Hepatocyte (in vitro differentiated cells): Measurements from ENCODE around the gene USP8. TPM values are rescaled to one million over a fixed set of nuclear protein-coding genes. Genes with fewer than 3 reads are reported as not detected.
A peak's percentile ranks its signal among the peaks of the same experiment; 100 is the strongest.
"Not testable (repeated sequence)": the region's sequence is repeated elsewhere in the genome, so short reads cannot be mapped to it uniquely, and the experiment has no call there.

Experiments used
- DNase-seq: peaks from one replicate; pipeline ENCODE4 v3.0.0-alpha.2; 2016; ENCODE audit warnings: low spot score
- H2AFZ ChIP-seq: fragments of 200-600 bp; sonication (generic); 2 replicates; pipeline ENCODE4 v1.6.0; 2016; ENCODE audit warnings: antibody characterized with exemption, mild to moderate bottlenecking
- H3K27ac ChIP-seq: fragments of 200-600 bp; sonication (generic); 2 replicates; pipeline ENCODE4 v1.5.1; 2016; ENCODE audit warnings: mild to moderate bottlenecking
- H3K27me3 ChIP-seq: fragments of 200-600 bp; sonication (generic); 2 replicates; pipeline ENCODE4 v1.6.1; 2016
- H3K36me3 ChIP-seq: fragments of 200-600 bp; sonication (generic); replicated peaks from 2 replicates; pipeline ENCODE4 v1.5.1; 2016; ENCODE audit warnings: low read depth; ENCODE audit not compliant: insufficient read depth
- H3K4me1 ChIP-seq: fragments of 200-600 bp; sonication (generic); 2 replicates; pipeline ENCODE4 v1.5.1; 2016; ENCODE audit warnings: mild to moderate bottlenecking, moderate library complexity; ENCODE audit not compliant: insufficient read depth
- H3K4me2 ChIP-seq: fragments of 200-600 bp; sonication (generic); 2 replicates; pipeline ENCODE4 v1.6.0; 2016
- H3K4me3 ChIP-seq: fragments of 200-600 bp; sonication (generic); 2 replicates; pipeline ENCODE4 v1.5.1; 2016; ENCODE audit warnings: mild to moderate bottlenecking
- H3K79me2 ChIP-seq: fragments of 200-600 bp; sonication (generic); 2 replicates; pipeline ENCODE4 v1.6.0; 2017; ENCODE audit warnings: mild to moderate bottlenecking
- H3K9me2 ChIP-seq: fragments of 200-600 bp; sonication (generic); replicated peaks from 2 replicates; pipeline ENCODE4 v1.6.0; 2017; ENCODE audit warnings: mild to moderate bottlenecking; ENCODE audit not compliant: insufficient read depth
- H3K9me3 ChIP-seq: fragments of 200-600 bp; sonication (generic); 2 replicates; pipeline ENCODE4 v1.5.1; 2016; ENCODE audit warnings: low read depth, mild to moderate bottlenecking
- H4K20me1 ChIP-seq: fragments of 200-600 bp; sonication (generic); 2 replicates; pipeline ENCODE4 v1.6.0; 2016; ENCODE audit warnings: mild to moderate bottlenecking; ENCODE audit not compliant: insufficient read depth, poor library complexity, severe bottlenecking
- CTCF ChIP-seq: fragments of 200-600 bp; sonication (generic); IDR thresholded peaks from 2 replicates; pipeline ENCODE4 v1.5.1; 2016; ENCODE audit warnings: antibody characterized with exemption, mild to moderate bottlenecking; ENCODE audit not compliant: poor library complexity
- EZH2 ChIP-seq: fragments of 200-600 bp; sonication (generic); IDR thresholded peaks from 2 replicates; pipeline ENCODE4 v1.6.1; 2016; ENCODE audit warnings: antibody characterized with exemption, mild to moderate bottlenecking, borderline replicate concordance
- EZH2phosphoT487 ChIP-seq: fragments of 200-600 bp; sonication (generic); IDR thresholded peaks from one replicate; pipeline ENCODE4 v1.6.1; 2018; ENCODE audit warnings: antibody characterized with exemption, mild to moderate bottlenecking, low read depth, moderate library complexity; ENCODE audit not compliant: unreplicated experiment, severe bottlenecking
- WGBS: methylation state at CpG from one replicate; pipeline ENCODE4 v1.1.6; 2016; ENCODE audit warnings: low lambda C conversion rate; ENCODE audit errors: missing lambda C conversion rate; 5-methylcytosine and 5-hydroxymethylcytosine counted together
- polyA plus RNA-seq: library from polyadenylated mRNA; unstranded; fragments of >200 nt; fragmentation: Nextera tagmentation; extraction: Ambion mirVana; gene quantifications from 2 replicates; pipeline ENCODE4 v1.2.1, GENCODE V29; 2016
- total RNA-seq: library from RNA; depleted of rRNA; stranded (reverse); fragments of >200 nt; gene quantifications from 2 replicates; pipeline ENCODE4 v1.2.3, GENCODE V29; 2014

The USP8 gene
- 59.9 and 79.9 TPM in 2 replicates for total RNA-seq
- polyA plus RNA-seq, result 43.0 and 46.8 TPM in 2 replicates

- H3K27ac ChIP-seq, result peak within 1 kb of the TSS; percentile 90
- H3K4me3 ChIP-seq, result peak within 1 kb of the TSS; percentile 40
- TF ChIP-seq EZH2, result no peak
- TF ChIP-seq EZH2phosphoT487, result no peak
- TF ChIP-seq CTCF, result no peak
- H3K79me2 ChIP-seq, result peaks cover 48% of the 10 kb centered on the region
- no peaks in the 10 kb centered on the region for H3K36me3 ChIP-seq
- peak within 1 kb of the TSS; percentile 92 for H2AFZ ChIP-seq
- 2% methylated on average over 52 of the region's 55 CpGs for WGBS
- DNase-seq, result peak; percentile 99
- peaks cover 18% of the 10 kb centered on the region for H3K4me1 ChIP-seq
- no peaks in the 10 kb centered on the region for H3K9me3 ChIP-seq
- no peaks in the 10 kb centered on the region for H3K9me2 ChIP-seq
- peaks cover 31% of the 10 kb centered on the region for H4K20me1 ChIP-seq
- H3K4me2 ChIP-seq, result peak within 1 kb of the TSS; percentile 85
- no peaks in the 10 kb centered on the region for H3K27me3 ChIP-seq
Observed at GRCh38 chr15:50424066-50424890, at the start of gene USP8. USP8 (plus strand) TSS chr15:50424405; CDS start chr15:50439074, 14,669 bp downstream.

- H2AFZ ChIP-seq, result no peak overlapping the region
- TF ChIP-seq CTCF (no peak), EZH2 (no peak), EZH2phosphoT487 (no peak)
- no peak overlapping the region for H3K4me3 ChIP-seq
- no peaks in the 10 kb centered on the region for H3K27me3 ChIP-seq
- H3K27ac ChIP-seq, result no peak overlapping the region
- no peaks in the 10 kb centered on the region for H3K9me2 ChIP-seq
- no peak for DNase-seq
- no peaks in the 10 kb centered on the region for H4K20me1 ChIP-seq
- H3K9me3 ChIP-seq, result no peaks in the 10 kb centered on the region
- WGBS, result 82% methylated on average over 3 of the region's 3 CpGs
- no peaks in the 10 kb centered on the region for H3K79me2 ChIP-seq
- H3K36me3 ChIP-seq, result no peaks in the 10 kb centered on the region
- no peaks in the 10 kb centered on the region for H3K4me1 ChIP-seq
- no peak overlapping the region for H3K4me2 ChIP-seq
Observed at GRCh38 chr15:50377867-50378751, 46.1 kb upstream of the USP8 start.

GRCh38 chr15:50378776-50379175, 45.4 kb upstream of the USP8 start:
- Histone ChIP-seq H2AFZ (no peak overlapping the region), H3K27ac (no peak overlapping the region), H3K27me3 (no peaks in the 10 kb centered on the region), H3K4me2 (no peak overlapping the region), H3K9me3 (no peaks in the 10 kb centered on the region), H3K36me3 (no peaks in the 10 kb centered on the region), H4K20me1 (no peaks in the 10 kb centered on the region), H3K4me1 (no peaks in the 10 kb centered on the region), H3K79me2 (no peaks in the 10 kb centered on the region), H3K9me2 (no peaks in the 10 kb centered on the region), H3K4me3 (no peak overlapping the region)
- no peak for TF ChIP-seq EZH2
- no peak for TF ChIP-seq CTCF
- TF ChIP-seq EZH2phosphoT487, result no peak
- no peak for DNase-seq
- 100% methylated on average over 1 of the region's 1 CpG for WGBS

- not testable (repeated sequence) for H3K4me3 ChIP-seq, H3K27ac ChIP-seq, H3K36me3 ChIP-seq, H3K9me2 ChIP-seq, H4K20me1 ChIP-seq, H3K4me2 ChIP-seq, DNase-seq, H3K79me2 ChIP-seq, H3K9me3 ChIP-seq, H2AFZ ChIP-seq, H3K27me3 ChIP-seq, H3K4me1 ChIP-seq
- whole genome bisulfite sequencing, result 96% methylated on average over 7 of the region's 7 CpGs
Observed at GRCh38 chr15:50379413-50379812, 44.8 kb upstream of the USP8 start.
